Suprapubic skin (tissue), 4 donors: ENCODE results near the gene ZSCAN23. TPM values are rescaled to one million over a fixed set of nuclear protein-coding genes. Genes with fewer than 3 reads are reported as not detected.

Experiments used
- DNase-seq, 2 donors: peaks; one replicate each; pipeline ENCODE4 v3.0.0-alpha.2; 2019; ENCODE audit warnings: low spot score in 2 of 2
- H3K27ac ChIP-seq: fragments of 200-600 bp; sonication (generic); one replicate; pipeline ENCODE4 v1.5.1; 2019
- H3K27me3 ChIP-seq: fragments of 200-600 bp; sonication (generic); one replicate; pipeline ENCODE4 v1.5.1; 2019
- H3K36me3 ChIP-seq: fragments of 200-600 bp; sonication (generic); one replicate; pipeline ENCODE4 v1.5.1; 2019
- H3K4me1 ChIP-seq: fragments of 200-600 bp; sonication (generic); one replicate; pipeline ENCODE4 v1.5.1; 2019
- H3K4me3 ChIP-seq: fragments of 200-600 bp; sonication (generic); one replicate; pipeline ENCODE4 v1.5.1; 2019; ENCODE audit warnings: mild to moderate bottlenecking
- H3K9me3 ChIP-seq: fragments of 200-600 bp; sonication (generic); one replicate; pipeline ENCODE4 v1.5.1; 2019
- EP300 ChIP-seq: sonication (generic); formaldehyde crosslinking; IDR thresholded peaks from one replicate; pipeline ENCODE4 v1.6.1; 2017; ENCODE audit warnings: antibody characterized with exemption
- POLR2A ChIP-seq, 2 donors: fragments of 450-650 bp; IDR thresholded peaks; one replicate each; pipeline ENCODE4 v1.6.1; 2017; ENCODE audit warnings: antibody characterized with exemption in 2 of 2, mild to moderate bottlenecking in 2 of 2, moderate library complexity in 2 of 2
- POLR2AphosphoS5 ChIP-seq, 3 donors: sonication (generic); formaldehyde crosslinking; IDR thresholded peaks; one replicate each; pipeline ENCODE4 v1.6.1; 2017; ENCODE audit warnings: antibody characterized with exemption in 3 of 3
- WGBS: methylation state at CpG from one replicate; pipeline ENCODE4 v1.1.5; 2018; 5-methylcytosine and 5-hydroxymethylcytosine counted together
- total RNA-seq, 4 donors: library from RNA; depleted of rRNA; stranded (reverse); fragments of >200 nt; gene quantifications; one replicate each; pipeline ENCODE4 v1.1.0, GENCODE V29; 2016
- TF ChIP-seq, protein P1 (sequence below), 2 donors: fragments of 200-600 bp in 1 of 2; fragments of 450-650 bp in 1 of 2; sonication (generic) in 1 of 2; IDR thresholded peaks; one replicate each; pipeline ENCODE4 v1.5.1; 2016 to 2019; ENCODE audit warnings: antibody characterized with exemption in 2 of 2, mild to moderate bottlenecking in 1 of 2, moderate library complexity in 1 of 2

The ZSCAN23 gene
- total RNA-seq, 4 donors from 2014 or later, result 0.68 to 5.9 (median 4.8) TPM; not detected in 1

DNA sequence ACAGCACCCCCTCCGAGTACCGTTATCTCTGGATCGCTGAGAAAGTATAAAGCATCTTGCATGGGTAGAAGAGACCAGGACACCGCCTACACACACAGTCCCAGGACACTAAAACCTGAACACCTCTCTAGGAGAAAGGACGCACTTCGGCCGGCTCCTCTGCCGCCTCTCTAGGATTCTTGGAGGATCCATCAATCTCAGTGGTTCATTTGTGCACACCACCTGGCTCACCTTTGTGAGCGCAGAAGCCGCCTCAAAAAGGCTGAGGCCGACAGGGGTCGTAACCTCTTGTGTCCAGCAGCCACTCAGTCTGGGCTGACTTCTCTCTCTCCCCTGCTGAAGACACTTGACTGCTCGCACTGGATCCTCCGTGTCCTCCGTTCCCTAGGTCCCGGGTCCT is 13.5 kb downstream of the ZSCAN23 start:
- H3K9me3 ChIP-seq, result no peaks in the 10 kb centered on the region
- no peaks in the 10 kb centered on the region for H3K4me1 ChIP-seq
- no peak overlapping the region for H3K27ac ChIP-seq
- 95% methylated on average over 16 of the region's 16 CpGs for WGBS
- TF ChIP-seq, protein P1, sequence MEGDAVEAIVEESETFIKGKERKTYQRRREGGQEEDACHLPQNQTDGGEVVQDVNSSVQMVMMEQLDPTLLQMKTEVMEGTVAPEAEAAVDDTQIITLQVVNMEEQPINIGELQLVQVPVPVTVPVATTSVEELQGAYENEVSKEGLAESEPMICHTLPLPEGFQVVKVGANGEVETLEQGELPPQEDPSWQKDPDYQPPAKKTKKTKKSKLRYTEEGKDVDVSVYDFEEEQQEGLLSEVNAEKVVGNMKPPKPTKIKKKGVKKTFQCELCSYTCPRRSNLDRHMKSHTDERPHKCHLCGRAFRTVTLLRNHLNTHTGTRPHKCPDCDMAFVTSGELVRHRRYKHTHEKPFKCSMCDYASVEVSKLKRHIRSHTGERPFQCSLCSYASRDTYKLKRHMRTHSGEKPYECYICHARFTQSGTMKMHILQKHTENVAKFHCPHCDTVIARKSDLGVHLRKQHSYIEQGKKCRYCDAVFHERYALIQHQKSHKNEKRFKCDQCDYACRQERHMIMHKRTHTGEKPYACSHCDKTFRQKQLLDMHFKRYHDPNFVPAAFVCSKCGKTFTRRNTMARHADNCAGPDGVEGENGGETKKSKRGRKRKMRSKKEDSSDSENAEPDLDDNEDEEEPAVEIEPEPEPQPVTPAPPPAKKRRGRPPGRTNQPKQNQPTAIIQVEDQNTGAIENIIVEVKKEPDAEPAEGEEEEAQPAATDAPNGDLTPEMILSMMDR (IDR thresholded peaks at IDR 0.05), result no peak
- H3K4me3 ChIP-seq, result no peak overlapping the region
- H3K27me3 ChIP-seq, result no peaks in the 10 kb centered on the region
- DNase-seq, result no peak
- no peaks in the 10 kb centered on the region for H3K36me3 ChIP-seq

DNA sequence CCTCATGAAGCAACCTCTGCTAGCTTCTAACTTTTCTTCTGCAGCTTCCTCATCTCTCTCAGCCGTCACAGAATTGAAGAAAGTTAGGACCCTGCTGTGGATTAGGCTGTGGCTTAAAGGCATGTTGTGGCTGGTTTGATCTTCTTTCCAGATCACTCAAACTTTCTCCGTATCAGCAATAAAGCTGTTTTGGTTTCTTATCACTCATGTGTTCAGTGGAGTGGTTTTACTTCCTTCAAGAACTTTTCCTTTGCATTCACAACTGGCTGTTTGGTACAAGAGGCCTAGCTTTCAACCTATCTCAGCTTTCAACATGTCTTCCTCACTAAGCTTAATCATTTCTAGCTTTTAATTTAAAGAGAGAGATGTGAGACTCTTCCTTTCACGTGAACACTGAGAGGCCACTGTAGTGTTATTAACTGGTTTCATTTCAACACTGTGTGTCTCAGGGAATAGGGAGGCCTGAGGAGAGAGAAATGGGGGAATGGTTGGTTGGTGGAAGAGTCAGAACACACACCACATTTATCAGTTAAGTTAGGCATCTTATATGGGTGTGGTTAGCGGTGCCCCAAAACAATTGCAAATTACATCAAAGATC is 17.2 kb downstream of the ZSCAN23 start:
- H3K4me3 ChIP-seq, result no peak overlapping the region
- DNase-seq, result no peak
- no peaks in the 10 kb centered on the region for H3K9me3 ChIP-seq
- WGBS, result 92% methylated on average over 4 of the region's 4 CpGs
- no peaks in the 10 kb centered on the region for H3K27me3 ChIP-seq
- H3K4me1 ChIP-seq, result no peaks in the 10 kb centered on the region
- no peak overlapping the region for H3K27ac ChIP-seq
- TF ChIP-seq EP300 (no peak), POLR2A (IDR thresholded peaks at IDR 0.05) (no peak), POLR2AphosphoS5 (IDR thresholded peaks at IDR 0.05) (no peak)
- TF ChIP-seq, protein P1 (IDR thresholded peaks at IDR 0.05), result no peak
- no peaks in the 10 kb centered on the region for H3K36me3 ChIP-seq

DNA sequence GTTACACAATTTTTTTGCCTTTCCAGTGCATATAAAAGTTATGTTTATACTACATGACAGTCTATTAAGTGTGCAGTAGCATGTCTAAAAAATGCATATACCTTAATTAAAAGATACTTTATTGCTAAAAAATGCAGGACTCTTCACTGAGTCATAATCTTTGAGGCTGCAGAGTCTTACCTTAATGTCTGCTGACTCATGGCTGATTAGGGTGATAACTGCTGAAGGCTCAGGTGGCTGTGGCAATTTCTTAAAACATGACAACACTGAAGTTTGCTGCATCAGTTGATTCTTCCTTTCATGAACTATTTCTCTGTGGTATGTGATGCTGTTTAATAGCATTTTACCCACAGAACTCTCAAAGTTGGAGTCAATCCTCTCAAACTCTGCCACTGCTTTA is 19.1 kb downstream of the ZSCAN23 start:
- no peak for TF ChIP-seq EP300
- TF ChIP-seq POLR2A (IDR thresholded peaks at IDR 0.05), result no peak
- no peak for TF ChIP-seq POLR2AphosphoS5 (IDR thresholded peaks at IDR 0.05)
- TF ChIP-seq, protein P1 (IDR thresholded peaks at IDR 0.05), result no peak
- no peaks in the 10 kb centered on the region for H3K4me1 ChIP-seq
- H3K27ac ChIP-seq, result no peak overlapping the region
- H3K9me3 ChIP-seq, result no peaks in the 10 kb centered on the region
- no peak overlapping the region for H3K4me3 ChIP-seq
- no peaks in the 10 kb centered on the region for H3K27me3 ChIP-seq
- H3K36me3 ChIP-seq, result no peaks in the 10 kb centered on the region
- DNase-seq, result no peak

DNA sequence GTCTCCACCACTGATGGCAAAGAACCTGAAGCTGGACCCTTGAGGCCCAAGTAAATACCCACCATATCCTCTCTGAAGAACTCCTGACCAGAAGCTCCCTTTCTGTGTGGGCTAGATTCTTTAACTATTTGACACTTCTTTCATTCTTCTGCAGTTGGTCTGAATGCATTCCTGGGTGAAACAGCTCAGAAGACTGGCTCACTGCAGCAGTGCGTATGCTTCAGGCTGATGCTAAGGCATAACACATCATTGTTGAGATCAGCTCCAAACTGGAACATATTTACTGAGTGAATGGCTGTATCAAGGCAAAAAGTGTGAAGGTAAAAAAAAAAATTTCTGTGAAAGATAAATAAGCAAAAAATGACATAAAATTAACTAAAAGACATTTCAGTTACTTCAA is 19.7 kb downstream of the ZSCAN23 start:
- no peak for DNase-seq
- no peak for TF ChIP-seq EP300
- no peak for TF ChIP-seq POLR2A (IDR thresholded peaks at IDR 0.05)
- no peak for TF ChIP-seq POLR2AphosphoS5 (IDR thresholded peaks at IDR 0.05)
- TF ChIP-seq, protein P1 (IDR thresholded peaks at IDR 0.05), result no peak
- Histone ChIP-seq H3K36me3 (no peaks in the 10 kb centered on the region), H3K4me1 (no peaks in the 10 kb centered on the region), H3K9me3 (no peaks in the 10 kb centered on the region), H3K27me3 (no peaks in the 10 kb centered on the region), H3K4me3 (no peak overlapping the region), H3K27ac (no peak overlapping the region)
- 96% methylated on average over 1 of the region's 1 CpG for WGBS

DNA sequence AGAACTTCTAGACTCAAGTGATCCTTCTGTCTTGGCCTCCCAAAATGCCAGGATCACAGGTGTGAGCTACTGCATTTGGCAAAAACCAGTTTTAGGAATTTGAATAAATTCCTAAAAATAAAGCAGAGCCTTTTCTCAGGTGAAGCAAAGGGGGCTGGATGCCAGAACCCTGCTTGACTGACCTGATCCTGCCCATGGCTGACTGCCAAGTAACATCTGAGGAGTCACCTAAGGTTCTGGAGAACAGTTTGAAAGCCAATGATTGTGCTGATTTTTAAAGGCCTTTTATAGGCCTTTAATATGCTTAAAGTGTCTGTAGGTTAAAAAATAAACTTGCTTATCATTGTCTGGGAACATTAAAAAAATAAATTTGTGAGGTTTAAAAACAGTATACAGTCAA is 29.6 kb downstream of the ZSCAN23 start:
- TF ChIP-seq EP300, result no peak
- Histone ChIP-seq H3K9me3 (no peaks in the 10 kb centered on the region), H3K4me1 (no peaks in the 10 kb centered on the region), H3K27ac (no peak overlapping the region), H3K4me3 (no peak overlapping the region), H3K27me3 (peaks cover 6% of the 10 kb centered on the region), H3K36me3 (no peaks in the 10 kb centered on the region)
- DNase-seq, result no peak

DNA sequence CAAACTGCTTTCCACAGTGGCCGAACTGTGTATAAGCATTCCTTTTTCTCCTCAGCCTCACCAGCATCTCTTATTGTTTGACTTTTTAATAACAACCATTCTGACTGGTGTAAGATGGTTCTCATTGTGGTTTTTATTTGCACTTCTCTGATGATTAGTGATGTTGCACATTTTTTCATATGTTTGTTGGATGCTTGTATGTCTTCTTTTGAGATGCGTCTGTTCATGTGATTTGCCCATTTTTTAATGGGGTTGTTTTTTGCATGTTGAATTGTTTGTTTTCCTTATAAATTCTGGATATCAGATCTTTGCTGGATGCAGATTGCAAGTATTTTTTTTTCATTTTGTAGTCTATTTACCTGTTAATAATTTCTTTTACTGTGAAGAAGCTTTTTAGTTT is 32.5 kb downstream of the ZSCAN23 start:
- Histone ChIP-seq H3K4me1 (no peaks in the 10 kb centered on the region), H3K27ac (no peak overlapping the region), H3K4me3 (no peak overlapping the region), H3K27me3 (peaks cover 10% of the 10 kb centered on the region), H3K36me3 (no peaks in the 10 kb centered on the region), H3K9me3 (no peaks in the 10 kb centered on the region)
- TF ChIP-seq POLR2AphosphoS5 (IDR thresholded peaks at IDR 0.05) (no peak), POLR2A (IDR thresholded peaks at IDR 0.05) (no peak), EP300 (no peak)
- TF ChIP-seq, protein P1 (IDR thresholded peaks at IDR 0.05), result no peak
- no peak for DNase-seq
- 97% methylated on average over 2 of the region's 2 CpGs for WGBS
